NCI-H2107 treated with DMSO at 0.1 percent for 48 hours (cell line): ENCODE measurements around the gene FYB1.

Source experiments
- DNase-seq: peaks from one replicate; lab custom pipeline; 2025; ENCODE audit not compliant: unreplicated experiment; lab: John Stamatoyannopoulos, UW

Gene FYB1

DNA sequence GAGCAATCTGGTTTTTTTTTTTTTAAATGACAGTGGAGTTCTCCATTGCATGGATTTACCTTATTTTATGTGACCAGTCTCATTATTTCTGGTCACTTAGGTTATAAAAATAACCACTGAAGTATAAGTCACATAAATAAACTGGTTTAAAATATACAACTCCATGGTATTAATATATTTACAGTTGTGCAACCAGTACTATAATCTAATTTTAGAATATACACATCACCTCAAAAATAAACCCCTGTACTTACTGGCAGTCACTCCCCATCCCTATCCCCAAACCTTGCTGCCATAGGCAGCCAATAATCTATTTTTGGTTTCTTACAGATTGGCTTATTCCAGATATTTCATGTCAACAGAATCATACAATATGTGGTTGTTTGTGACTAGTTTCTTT lies 57.8 kb downstream of the FYB1 start:
- no peak for DNase-seq

- no peak for DNase-seq
These were observed 58.7 kb downstream of the FYB1 start for GRCh38 chr5:39160576-39161213.

DNA sequence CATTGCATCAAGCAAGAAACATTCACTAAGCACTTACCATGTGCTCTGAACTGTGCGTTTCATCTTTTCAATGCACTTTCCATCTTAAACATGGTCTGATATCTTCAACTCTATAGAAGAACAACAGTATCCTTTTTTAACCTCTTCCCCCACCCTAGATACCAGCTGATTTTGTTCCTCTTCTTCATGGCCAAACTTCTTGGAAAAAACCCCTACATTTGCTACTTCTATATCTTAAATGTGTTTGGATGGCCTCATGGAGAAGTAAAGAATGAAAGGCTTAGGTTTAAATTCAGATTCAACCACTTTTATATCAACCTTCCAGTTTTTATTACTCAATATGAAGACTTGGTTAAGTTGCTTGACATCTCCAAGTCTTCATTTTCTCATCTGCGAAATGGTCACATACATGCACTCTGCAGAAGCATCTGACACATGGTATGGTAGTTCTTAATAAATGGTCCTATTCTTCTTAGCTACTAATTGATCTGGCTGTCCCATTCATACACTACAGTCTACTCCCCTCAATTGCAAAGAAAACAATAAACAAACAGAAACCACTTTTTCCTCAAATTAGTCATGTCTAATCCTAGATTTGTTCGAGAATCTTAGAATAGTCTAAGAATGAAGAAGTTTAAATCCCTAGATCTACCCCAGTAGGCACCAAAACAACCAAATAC lies 59.4 kb downstream of the FYB1 start:
- DNase-seq: no peak

GRCh38 chr5:39158786-39159185 lies 60.6 kb downstream of the FYB1 start:
- DNase-seq: no peak

GRCh38 chr5:39158127-39158593 lies 61.2 kb downstream of the FYB1 start:
- DNase-seq: no peak

DNA sequence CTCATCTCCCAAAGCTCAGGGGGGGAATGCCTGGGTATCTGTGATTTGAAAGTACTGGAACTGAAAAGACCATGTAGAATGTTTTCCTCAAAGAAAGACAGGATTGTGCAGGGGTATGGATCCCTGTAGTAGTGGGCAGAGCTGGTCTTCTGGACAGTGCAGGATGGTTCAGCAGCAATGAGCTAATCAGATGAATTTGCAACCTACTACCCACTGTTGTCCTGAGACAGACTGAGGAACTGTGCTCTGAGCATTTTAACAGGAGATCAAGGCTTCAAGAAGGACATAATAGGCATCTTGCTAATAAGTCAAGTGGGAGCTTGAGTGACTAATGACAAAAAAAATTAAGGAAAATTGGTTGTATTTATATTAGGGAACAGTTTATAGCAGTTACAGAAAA lies 61.7 kb downstream of the FYB1 start:
- no peak for DNase-seq

DNA sequence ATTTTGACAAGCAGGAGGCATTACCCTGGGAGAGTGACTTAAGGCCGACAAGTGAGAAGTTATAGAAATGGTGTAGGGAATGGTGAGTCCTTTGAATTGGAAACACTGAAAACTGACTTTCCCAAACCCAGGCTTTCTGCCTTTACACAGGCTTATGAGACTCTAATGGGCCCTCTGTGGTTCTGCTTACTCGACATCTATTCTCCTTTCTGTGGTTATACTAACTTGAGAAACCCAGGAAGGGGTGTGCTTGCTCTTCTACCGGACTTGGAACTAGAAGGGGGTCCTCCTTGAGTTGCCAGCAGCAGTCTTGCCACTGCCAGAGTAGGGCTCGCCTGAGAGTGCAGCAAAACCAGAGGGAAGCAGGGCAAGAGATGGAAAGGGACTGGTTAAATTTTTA lies 63.3 kb downstream of the FYB1 start:
- DNase-seq: no peak

GRCh38 chr5:39151745-39152144 lies 67.6 kb downstream of the FYB1 start:
- DNase-seq: no peak

DNA sequence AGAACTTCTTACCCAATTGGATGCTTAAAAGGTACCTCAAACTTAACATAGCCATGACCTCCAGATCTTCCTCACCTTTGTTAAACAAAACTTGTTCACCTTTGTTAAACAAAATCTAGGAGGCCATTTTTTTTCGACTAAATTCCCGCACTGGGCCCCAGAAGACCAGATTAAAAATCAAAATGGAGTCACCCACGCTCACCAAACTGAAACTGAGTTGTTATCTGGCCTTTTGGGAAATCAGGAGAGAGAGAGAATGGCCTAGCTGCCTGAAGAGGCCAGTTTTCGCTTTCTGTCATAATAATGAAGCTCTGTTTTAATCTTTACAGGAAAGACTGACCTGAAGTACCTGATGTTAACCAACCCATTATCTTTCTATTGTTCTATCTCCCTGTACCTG lies 69.4 kb downstream of the FYB1 start:
- no peak for DNase-seq

DNA sequence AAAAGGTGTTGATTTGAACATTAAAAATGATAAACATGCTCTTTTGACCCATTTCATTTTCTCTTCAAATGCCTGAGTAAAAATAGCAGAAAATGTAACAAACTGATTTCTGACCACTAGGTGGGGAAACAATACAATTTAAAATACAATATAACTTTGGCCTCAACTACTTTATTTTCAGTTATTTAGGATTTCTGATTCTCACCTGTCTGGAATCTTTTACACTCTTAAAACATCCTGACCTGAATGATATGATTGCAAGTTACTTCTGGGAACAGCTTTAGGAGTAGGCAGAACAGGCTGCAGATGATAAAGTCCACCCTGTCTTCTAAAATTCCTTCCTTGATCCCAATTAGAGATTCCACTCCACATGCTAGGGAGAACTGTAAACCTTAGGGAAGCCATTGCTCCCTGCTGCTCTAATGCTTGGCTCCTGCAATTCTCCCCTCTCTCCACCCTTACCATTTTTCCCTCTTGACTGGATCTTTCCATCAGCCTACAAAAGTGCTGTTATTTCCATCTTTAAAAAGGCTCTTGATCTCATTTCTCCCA lies 70.3 kb downstream of the FYB1 start:
- no peak for DNase-seq

GRCh38 chr5:39146831-39147540 lies 72.4 kb downstream of the FYB1 start:
- DNase-seq: no peak

- no peak for DNase-seq
These were observed 76.1 kb downstream of the FYB1 start for GRCh38 chr5:39143151-39143860.

DNA sequence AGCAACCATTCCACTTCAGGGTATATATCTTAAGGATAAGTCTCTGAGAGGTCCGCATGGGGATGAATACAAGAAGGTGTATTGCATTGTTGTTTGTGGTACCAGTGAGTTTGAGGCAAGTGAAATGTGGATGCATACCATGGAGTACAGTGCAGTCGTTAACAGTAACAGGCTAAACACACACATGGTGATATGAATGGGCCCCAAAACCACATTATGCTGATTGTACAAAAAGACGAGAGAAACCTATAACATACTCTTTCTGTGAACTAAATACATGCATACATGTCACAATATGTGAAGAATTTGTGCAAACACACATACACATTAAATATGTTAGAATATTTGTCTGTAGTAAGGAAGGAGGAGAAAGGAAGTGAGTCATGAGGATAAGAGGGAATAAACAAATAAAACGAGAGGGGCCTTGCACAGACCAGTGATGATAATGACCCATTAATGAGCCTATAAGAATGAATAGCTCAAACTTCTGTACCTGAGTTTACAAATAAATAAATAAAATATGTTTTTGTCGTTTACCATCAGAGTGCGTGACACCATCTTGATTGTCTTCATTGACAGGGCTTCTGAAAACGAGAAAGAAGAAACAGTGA lies 78.7 kb downstream of the FYB1 start:
- DNase-seq: no peak

DNA sequence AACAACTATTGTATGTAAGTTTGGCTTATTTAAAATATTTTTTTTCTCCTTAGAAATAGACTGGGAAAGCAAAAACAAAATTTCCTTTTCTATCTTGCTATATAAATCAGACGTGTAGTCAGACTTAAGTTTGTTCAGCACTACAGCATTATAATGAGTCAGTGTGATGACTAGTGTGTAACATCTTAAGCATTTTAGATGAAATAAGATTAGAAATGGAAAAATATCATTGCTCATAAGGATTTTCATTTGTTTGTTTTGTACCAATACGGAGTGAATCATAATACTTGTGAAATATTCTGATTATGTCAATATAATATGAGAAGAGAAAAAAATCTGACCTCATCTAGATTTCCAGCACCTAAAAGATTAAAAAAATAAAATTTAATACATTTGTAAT lies 80.5 kb downstream of the FYB1 start:
- no peak for DNase-seq

DNA sequence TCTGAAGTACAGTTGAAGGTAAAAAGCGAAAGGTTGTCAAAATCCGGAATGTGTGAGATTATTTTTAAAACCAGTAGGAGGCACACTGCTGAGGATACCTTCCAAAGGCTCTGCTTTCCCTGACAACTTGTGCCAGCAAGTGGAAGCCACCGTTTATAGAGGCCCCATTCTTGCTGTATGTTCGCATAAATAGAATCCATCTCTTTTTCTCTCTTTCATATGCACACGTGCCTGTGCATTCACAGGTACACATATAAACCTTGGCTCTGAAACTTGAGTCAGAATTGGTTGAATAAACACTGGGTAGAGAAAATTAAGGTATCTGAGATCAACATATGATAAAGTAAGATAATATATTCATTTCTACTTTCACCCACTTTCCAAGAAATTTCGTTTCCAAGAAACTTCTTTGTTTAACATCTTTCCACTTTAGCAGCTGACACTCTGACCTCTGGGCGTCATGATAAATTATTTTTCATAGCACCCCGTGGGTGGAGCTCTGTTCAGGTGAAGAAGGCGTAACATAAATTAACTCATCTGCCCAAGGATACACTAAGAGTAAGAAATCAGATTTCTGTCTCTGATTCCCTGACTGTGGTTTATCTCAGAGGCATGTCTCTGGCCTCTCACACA lies 81.4 kb downstream of the FYB1 start:
- DNase-seq: no peak

- DNase-seq: no peak
These were observed 82.0 kb downstream of the FYB1 start for GRCh38 chr5:39137391-39137790.

DNA sequence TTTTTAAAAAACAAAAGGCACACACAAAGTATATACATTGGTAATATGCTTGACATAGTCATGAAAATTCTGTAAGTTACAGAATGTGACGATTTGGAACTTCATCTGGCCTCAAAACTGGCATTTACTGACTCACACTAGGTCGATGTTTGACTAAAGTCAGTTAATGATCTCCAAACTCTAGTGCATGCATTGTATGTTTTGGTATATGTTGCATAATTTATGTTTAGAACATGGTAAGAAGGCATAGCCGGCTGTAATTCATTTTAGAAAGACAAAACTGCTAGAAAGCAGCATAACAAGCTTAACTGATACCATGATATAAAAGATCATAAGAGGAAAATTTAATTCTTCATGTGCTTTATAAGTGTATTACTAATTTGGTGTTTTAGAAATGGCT lies 86.6 kb downstream of the FYB1 start:
- no peak for DNase-seq

DNA sequence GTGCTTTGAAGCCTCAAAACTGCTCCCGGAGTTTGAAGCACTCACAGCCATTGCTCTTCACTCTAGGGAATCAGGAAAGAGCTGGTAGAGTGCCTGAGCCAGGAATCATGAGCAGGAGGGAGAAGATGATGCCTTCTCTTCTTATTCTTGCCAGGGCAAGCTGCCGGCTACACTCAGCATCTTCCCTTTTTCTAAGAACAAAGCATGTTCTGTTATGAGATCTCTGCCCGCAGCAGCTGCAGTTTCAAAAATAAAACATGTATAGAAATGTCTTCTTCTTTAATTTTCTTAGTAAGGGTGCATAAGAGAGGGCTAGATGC lies 87.3 kb downstream of the FYB1 start:
- no peak for DNase-seq

GRCh38 chr5:39131210-39132127 lies 87.9 kb downstream of the FYB1 start:
- no peak for DNase-seq

- DNase-seq: no peak
These were observed 88.6 kb downstream of the FYB1 start for GRCh38 chr5:39130716-39131115.
